Kidney capillary endothelial cell (primary cell): ENCODE measurements around the gene TUBGCP3.

Source experiments
- DNase-seq: peaks from one replicate; pipeline ENCODE4 v3.0.0-alpha.2; 2018; ENCODE audit warnings: low spot score

Gene TUBGCP3

GRCh38 chr13:112442483-112443090, 145.4 kb downstream of the TUBGCP3 start:
- DNase-seq = no peak

GRCh38 chr13:112441779-112442310, 146.1 kb downstream of the TUBGCP3 start:
- DNase-seq = no peak

- no peak for DNase-seq
Measured at GRCh38 chr13:112441226-112441625, 146.7 kb downstream of the TUBGCP3 start.

- DNase-seq = no peak
Measured at GRCh38 chr13:112438515-112438914, 149.4 kb downstream of the TUBGCP3 start.

GRCh38 chr13:112438094-112438493, 149.9 kb downstream of the TUBGCP3 start:
- DNase-seq = no peak

GRCh38 chr13:112435973-112436372, 152.0 kb downstream of the TUBGCP3 start:
- no peak for DNase-seq
